ENCODE results near the gene SEC16B. TPM values are rescaled to one million over a fixed set of nuclear protein-coding genes. Genes with fewer than 3 reads are reported as not detected.

SEC16B gene
- total and polyA plus RNA-seq, 2 donors (not counting 1 experiment from before 2014, with no cell fraction given), result 2.7 to 3.1 TPM

DNA sequence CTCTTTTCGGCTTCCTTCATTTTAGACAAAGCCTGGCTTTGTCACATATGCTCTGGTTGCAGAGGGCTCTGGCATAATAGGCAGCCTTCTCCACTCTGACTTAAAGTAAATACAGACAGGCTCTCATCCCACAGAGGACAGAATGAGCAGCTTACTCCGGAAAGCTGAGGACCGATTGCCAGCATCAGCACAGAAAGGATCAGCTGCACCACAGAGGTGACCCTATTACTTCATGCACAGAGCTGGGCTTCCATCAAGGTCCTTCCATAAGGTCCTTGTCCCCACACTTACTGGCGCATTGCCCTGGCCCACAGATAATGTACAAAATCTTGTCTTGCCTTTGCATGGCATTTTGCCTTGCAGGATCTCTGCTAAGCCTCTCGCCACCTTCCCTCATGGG, 67.6 kb downstream of the SEC16B start:
- Histone ChIP-seq H3K79me2 (ENCODE audit: control insufficient read depth, insufficient read depth, low read length) (no peaks in the 10 kb centered on the region), H3K27ac (ENCODE audit: insufficient read depth, low read length) (no peak overlapping the region), H3K27me3 (ENCODE audit: control insufficient read depth, insufficient read depth, low read length) (no peaks in the 10 kb centered on the region), H3K9ac (ENCODE audit: insufficient read depth, low read length) (no peak overlapping the region), H3K4me2 (ENCODE audit: extremely low read depth, insufficient read depth, low read length) (no peak overlapping the region), H2AFZ (ENCODE audit: low read length) (no peak overlapping the region), H3K4me1 (ENCODE audit: control insufficient read depth, extremely low read depth, insufficient read depth, low read length) (no peaks in the 10 kb centered on the region), H3K9me3 (ENCODE audit: control insufficient read depth, insufficient read depth, low read depth, low read length) (no peaks in the 10 kb centered on the region), H4K20me1 (ENCODE audit: control insufficient read depth, extremely low read depth, insufficient read depth, low read length) (no peaks in the 10 kb centered on the region), H3K4me3 (replicated peaks in 1 of 4; ENCODE audit: control extremely low read depth in 1 of 4, insufficient read depth in 1 of 4, low read depth in 3 of 4, low read length in 4 of 4) (no peak overlapping the region), H3K36me3 (ENCODE audit: control insufficient read depth, insufficient read depth, low read length) (no peaks in the 10 kb centered on the region)
- no peak for DNase-seq (ENCODE audit: low read depth in 2 of 2)
- TF ChIP-seq CTCF (conservative IDR thresholded peaks at IDR 0.05 in 1 of 2, IDR thresholded peaks at IDR 0.05 in 1 of 2; ENCODE audit: low read depth in 1 of 2, low read length in 2 of 2), result no peak
- TF ChIP-seq EZH2 (IDR thresholded peaks at IDR 0.05; ENCODE audit: low read length, missing control alignments), result no peak

- DNase-seq (ENCODE audit: low read depth in 2 of 2), result no peak
- no peak overlapping the region for H2AFZ ChIP-seq (ENCODE audit: low read length)
- no peak overlapping the region for H3K9ac ChIP-seq (ENCODE audit: insufficient read depth, low read length)
- H3K9me3 ChIP-seq (ENCODE audit: control insufficient read depth, insufficient read depth, low read depth, low read length), result no peaks in the 10 kb centered on the region
- no peaks in the 10 kb centered on the region for H4K20me1 ChIP-seq (ENCODE audit: control insufficient read depth, extremely low read depth, insufficient read depth, low read length)
- H3K79me2 ChIP-seq (ENCODE audit: control insufficient read depth, insufficient read depth, low read length), result no peaks in the 10 kb centered on the region
- no peaks in the 10 kb centered on the region for H3K36me3 ChIP-seq (ENCODE audit: control insufficient read depth, insufficient read depth, low read length)
- H3K27ac ChIP-seq (ENCODE audit: insufficient read depth, low read length), result no peak overlapping the region
- no peak overlapping the region for H3K4me3 ChIP-seq (replicated peaks in 1 of 4; ENCODE audit: control extremely low read depth in 1 of 4, insufficient read depth in 1 of 4, low read depth in 3 of 4, low read length in 4 of 4)
- TF ChIP-seq CTCF (conservative IDR thresholded peaks at IDR 0.05 in 1 of 2, IDR thresholded peaks at IDR 0.05 in 1 of 2; ENCODE audit: low read depth in 1 of 2, low read length in 2 of 2) (no peak), EZH2 (IDR thresholded peaks at IDR 0.05; ENCODE audit: low read length, missing control alignments) (no peak)
- no peaks in the 10 kb centered on the region for H3K4me1 ChIP-seq (ENCODE audit: control insufficient read depth, extremely low read depth, insufficient read depth, low read length)
- no peak overlapping the region for H3K4me2 ChIP-seq (ENCODE audit: extremely low read depth, insufficient read depth, low read length)
- H3K27me3 ChIP-seq (ENCODE audit: control insufficient read depth, insufficient read depth, low read length), result no peaks in the 10 kb centered on the region
These were observed 71.7 kb downstream of the SEC16B start for GRCh38 chr1:177897998-177898654.

DNA sequence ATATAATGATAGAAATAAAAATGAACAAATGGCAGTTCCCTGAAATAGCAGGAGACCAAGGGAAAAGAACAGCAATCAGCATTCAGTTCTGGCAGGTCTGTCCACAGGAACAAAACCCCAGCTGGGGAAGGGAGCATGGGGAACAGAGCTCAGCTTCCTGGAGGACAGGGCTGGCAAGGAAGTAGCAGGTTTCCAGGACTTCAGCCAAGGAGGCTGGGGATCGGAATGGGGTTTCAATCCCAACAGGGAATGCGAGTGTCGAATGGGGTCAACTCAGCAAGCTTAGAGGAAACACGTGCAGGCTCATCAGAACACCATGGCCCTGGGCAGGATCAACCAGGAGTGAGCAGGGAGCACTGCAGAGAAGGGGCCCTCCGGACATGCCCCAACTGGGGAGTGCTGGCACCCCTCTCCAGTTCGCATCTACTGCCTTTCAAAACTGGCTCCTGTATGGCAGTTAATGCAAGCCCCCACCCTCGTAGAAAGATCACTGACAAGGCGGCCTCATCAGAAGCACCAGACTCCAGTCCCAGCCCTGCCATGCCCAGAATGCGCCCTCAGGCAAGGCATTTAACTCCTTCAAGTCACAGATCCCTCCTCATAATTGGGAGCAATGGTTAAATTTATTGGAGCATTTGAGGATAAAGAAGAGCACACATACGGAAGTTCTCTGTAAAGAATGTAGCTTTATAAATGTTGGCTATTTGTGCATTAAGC, 72.4 kb downstream of the SEC16B start:
- Histone ChIP-seq H3K4me1 (ENCODE audit: control insufficient read depth, extremely low read depth, insufficient read depth, low read length) (no peaks in the 10 kb centered on the region), H3K9ac (ENCODE audit: insufficient read depth, low read length) (no peak overlapping the region), H3K79me2 (ENCODE audit: control insufficient read depth, insufficient read depth, low read length) (no peaks in the 10 kb centered on the region), H3K4me3 (replicated peaks in 1 of 4; ENCODE audit: control extremely low read depth in 1 of 4, insufficient read depth in 1 of 4, low read depth in 3 of 4, low read length in 4 of 4) (no peak overlapping the region), H3K4me2 (ENCODE audit: extremely low read depth, insufficient read depth, low read length) (no peak overlapping the region), H3K27me3 (ENCODE audit: control insufficient read depth, insufficient read depth, low read length) (no peaks in the 10 kb centered on the region), H3K27ac (ENCODE audit: insufficient read depth, low read length) (no peak overlapping the region), H3K36me3 (ENCODE audit: control insufficient read depth, insufficient read depth, low read length) (no peaks in the 10 kb centered on the region), H2AFZ (ENCODE audit: low read length) (no peak overlapping the region), H4K20me1 (ENCODE audit: control insufficient read depth, extremely low read depth, insufficient read depth, low read length) (no peaks in the 10 kb centered on the region), H3K9me3 (ENCODE audit: control insufficient read depth, insufficient read depth, low read depth, low read length) (no peaks in the 10 kb centered on the region)
- no peak for DNase-seq (ENCODE audit: low read depth in 2 of 2)
- TF ChIP-seq CTCF (conservative IDR thresholded peaks at IDR 0.05 in 1 of 2, IDR thresholded peaks at IDR 0.05 in 1 of 2; ENCODE audit: low read depth in 1 of 2, low read length in 2 of 2) (no peak), EZH2 (IDR thresholded peaks at IDR 0.05; ENCODE audit: low read length, missing control alignments) (no peak)

Other genes with a start within 250 kb of the SEC16B start
- gene RASAL2, start 124.0 kb upstream of the SEC16B start, total RNA-seq, result 6.4 and 11.9 TPM in 2 replicates
- 20.5 and 21.8 TPM in 2 replicates for gene RASAL2, start 124.0 kb upstream of the SEC16B start, polyA plus RNA-seq

All from fibroblast of lung (primary cell).